Cardiac muscle cell (in vitro differentiated cells and primary cell): ENCODE measurements around the gene TUBD1. TPM values are rescaled to one million over a fixed set of nuclear protein-coding genes. Genes with fewer than 3 reads are reported as not detected.

Source experiments
- DNase-seq, 2 donors: peaks; one replicate each; pipeline versions ENCODE4 v3.0.0 to v3.0.0-alpha.2; 2010 to 2017; ENCODE audit warnings: low read depth in 1 of 2, low spot score in 1 of 2
- H3K27ac ChIP-seq: fragments of 200-600 bp; sonication (generic); 2 replicates; pipeline ENCODE4 v1.5.1; 2016
- H3K27me3 ChIP-seq: fragments of 200-600 bp; sonication (generic); 2 replicates; pipeline ENCODE4 v1.6.0; 2016; ENCODE audit warnings: control low read depth
- H3K36me3 ChIP-seq: fragments of 200-600 bp; sonication (generic); 2 replicates; pipeline ENCODE4 v1.5.1; 2016; ENCODE audit warnings: control low read depth
- H3K4me1 ChIP-seq: fragments of 200-600 bp; sonication (generic); 2 replicates; pipeline ENCODE4 v1.8.1; 2017; ENCODE audit warnings: low read depth, mild to moderate bottlenecking, mixed run types
- H3K4me3 ChIP-seq: fragments of 200-600 bp; sonication (generic); 2 replicates; pipeline ENCODE4 v1.5.1; 2016; ENCODE audit warnings: mild to moderate bottlenecking
- H3K9me3 ChIP-seq: fragments of 200-600 bp; sonication (generic); 2 replicates; pipeline ENCODE4 v1.5.1; 2017; ENCODE audit warnings: low read depth, mild to moderate bottlenecking, control low read depth
- polyA plus RNA-seq: library from polyadenylated mRNA; unstranded; fragments of >200 nt; fragmentation: Nextera tagmentation; extraction: Ambion mirVana; gene quantifications from 2 replicates; pipeline ENCODE4 v1.2.1, GENCODE V29; 2016
- total RNA-seq: library from RNA; depleted of rRNA; stranded (reverse); fragments of >200 nt; gene quantifications from 2 replicates; pipeline ENCODE4 v1.2.3, GENCODE V29; 2016
- TF ChIP-seq, protein P1 (sequence below): IDR thresholded peaks from 2 replicates; pipeline ENCODE4 v1.5.1; 2012; ENCODE audit warnings: low read depth, mild to moderate bottlenecking, low read length

The TUBD1 gene
- total and polyA plus RNA-seq, 2 experiments from 2014 or later: 10.9 to 17.5 TPM

- H3K4me1 ChIP-seq: no peaks in the 10 kb centered on the region
- DNase-seq: no peak
- no peaks in the 10 kb centered on the region for H3K9me3 ChIP-seq
- no peaks in the 10 kb centered on the region for H3K27me3 ChIP-seq
- peaks cover 13% of the 10 kb centered on the region for H3K36me3 ChIP-seq
- H3K27ac ChIP-seq: no peak overlapping the region
- TF ChIP-seq, protein P1, sequence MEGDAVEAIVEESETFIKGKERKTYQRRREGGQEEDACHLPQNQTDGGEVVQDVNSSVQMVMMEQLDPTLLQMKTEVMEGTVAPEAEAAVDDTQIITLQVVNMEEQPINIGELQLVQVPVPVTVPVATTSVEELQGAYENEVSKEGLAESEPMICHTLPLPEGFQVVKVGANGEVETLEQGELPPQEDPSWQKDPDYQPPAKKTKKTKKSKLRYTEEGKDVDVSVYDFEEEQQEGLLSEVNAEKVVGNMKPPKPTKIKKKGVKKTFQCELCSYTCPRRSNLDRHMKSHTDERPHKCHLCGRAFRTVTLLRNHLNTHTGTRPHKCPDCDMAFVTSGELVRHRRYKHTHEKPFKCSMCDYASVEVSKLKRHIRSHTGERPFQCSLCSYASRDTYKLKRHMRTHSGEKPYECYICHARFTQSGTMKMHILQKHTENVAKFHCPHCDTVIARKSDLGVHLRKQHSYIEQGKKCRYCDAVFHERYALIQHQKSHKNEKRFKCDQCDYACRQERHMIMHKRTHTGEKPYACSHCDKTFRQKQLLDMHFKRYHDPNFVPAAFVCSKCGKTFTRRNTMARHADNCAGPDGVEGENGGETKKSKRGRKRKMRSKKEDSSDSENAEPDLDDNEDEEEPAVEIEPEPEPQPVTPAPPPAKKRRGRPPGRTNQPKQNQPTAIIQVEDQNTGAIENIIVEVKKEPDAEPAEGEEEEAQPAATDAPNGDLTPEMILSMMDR: no peak
- H3K4me3 ChIP-seq: no peak overlapping the region
These were observed 22.3 kb downstream of the TUBD1 start for GRCh38 chr17:59870482-59870881.

DNA sequence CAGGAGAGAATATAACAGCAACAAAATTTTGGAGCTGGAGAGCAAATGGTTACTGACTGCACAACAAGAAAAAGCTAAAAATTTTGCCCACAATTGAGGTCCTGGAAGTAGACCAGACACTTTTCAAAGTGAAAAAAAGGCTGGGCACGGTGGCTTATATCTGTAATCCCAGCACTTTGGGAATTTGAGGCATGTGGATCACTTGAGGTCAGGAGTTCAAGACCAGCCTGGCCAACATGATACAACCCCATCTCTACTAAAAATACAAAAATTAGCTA, 22.9 kb downstream of the TUBD1 start:
- Histone ChIP-seq H3K27ac (no peak overlapping the region), H3K4me3 (no peak overlapping the region), H3K4me1 (no peaks in the 10 kb centered on the region), H3K36me3 (peaks cover 13% of the 10 kb centered on the region), H3K27me3 (no peaks in the 10 kb centered on the region), H3K9me3 (no peaks in the 10 kb centered on the region)
- DNase-seq: no peak
- TF ChIP-seq, protein P1: no peak

DNA sequence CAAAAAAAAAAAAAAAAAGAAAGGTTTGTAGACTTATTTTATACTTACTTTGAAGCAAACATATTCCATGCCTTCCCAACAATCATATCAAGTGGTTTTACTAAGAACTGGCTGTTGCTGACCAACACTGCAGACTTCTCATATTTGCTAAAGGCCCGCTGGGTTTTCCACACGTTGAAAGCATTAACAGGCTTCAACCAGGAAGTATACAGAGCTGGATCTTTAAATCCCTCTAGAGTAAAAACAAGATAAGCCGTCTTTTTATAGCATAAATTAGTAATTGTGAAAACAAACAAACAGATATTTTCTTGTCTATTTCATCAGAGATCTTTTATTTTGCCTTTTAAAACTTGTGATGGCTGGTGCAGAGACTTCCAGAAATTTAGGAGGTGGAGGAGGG, 29.1 kb downstream of the TUBD1 start:
- H3K27ac ChIP-seq: no peak overlapping the region
- peaks cover 9% of the 10 kb centered on the region for H3K36me3 ChIP-seq
- no peak overlapping the region for H3K4me3 ChIP-seq
- DNase-seq: no peak
- TF ChIP-seq, protein P1: no peak
- H3K27me3 ChIP-seq: no peaks in the 10 kb centered on the region
- no peaks in the 10 kb centered on the region for H3K9me3 ChIP-seq
- H3K4me1 ChIP-seq: no peaks in the 10 kb centered on the region

DNA sequence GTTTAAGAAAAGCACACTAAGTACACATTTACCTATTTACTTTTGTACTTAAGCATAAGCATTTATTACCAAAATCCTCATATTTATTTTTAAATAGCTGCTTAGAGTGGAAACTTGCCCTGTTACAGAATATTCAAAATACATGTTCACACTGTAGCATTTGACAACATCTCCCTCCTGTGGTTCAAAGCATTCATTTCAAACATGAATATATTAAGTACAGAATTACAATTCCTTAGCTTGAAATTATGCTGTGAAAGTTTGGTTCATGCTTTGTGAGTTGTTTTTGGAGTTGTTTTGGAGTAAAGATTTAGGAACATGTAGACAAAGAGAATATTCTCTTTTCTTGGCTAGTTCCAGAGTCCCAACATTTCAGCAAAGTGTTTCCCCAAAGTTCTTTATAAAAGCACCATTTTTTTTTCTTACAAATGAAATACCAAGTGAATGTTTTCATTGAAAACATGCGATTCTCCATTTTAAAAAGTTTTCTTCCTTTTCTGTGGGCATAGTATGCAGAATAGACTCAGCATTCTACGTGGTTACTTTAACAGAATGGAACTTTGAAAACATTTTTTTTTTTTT, 33.2 kb downstream of the TUBD1 start:
- peak in 1 of 2 donors; percentile 80 for DNase-seq
- no peak overlapping the region for H3K4me3 ChIP-seq
- H3K9me3 ChIP-seq: no peaks in the 10 kb centered on the region
- no peak overlapping the region for H3K27ac ChIP-seq
- TF ChIP-seq, protein P1: peak; percentile 58
- H3K4me1 ChIP-seq: no peaks in the 10 kb centered on the region
- H3K36me3 ChIP-seq: peaks cover 9% of the 10 kb centered on the region
- H3K27me3 ChIP-seq: no peaks in the 10 kb centered on the region

DNA sequence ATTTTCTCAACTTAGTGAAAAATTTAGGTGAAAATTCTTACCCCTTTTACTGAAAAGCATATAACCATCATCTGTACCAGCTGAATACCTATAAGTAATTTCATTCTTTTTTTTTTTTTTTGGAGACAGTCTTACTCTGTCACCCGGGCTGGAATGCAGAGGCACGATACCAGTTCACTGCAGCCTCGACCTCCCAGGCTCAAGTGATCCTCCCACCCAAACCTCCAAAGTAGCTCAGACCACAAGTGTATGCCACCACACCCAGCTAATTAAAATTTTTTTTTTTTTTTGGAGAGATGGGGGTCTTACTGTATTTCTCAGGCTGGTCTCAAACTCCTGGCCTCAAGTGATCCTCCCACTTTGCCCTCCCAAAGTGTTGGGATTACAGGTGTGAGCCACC, 33.8 kb downstream of the TUBD1 start:
- Histone ChIP-seq H3K27me3 (no peaks in the 10 kb centered on the region), H3K4me1 (no peaks in the 10 kb centered on the region), H3K27ac (no peak overlapping the region), H3K36me3 (peaks cover 9% of the 10 kb centered on the region), H3K4me3 (no peak overlapping the region), H3K9me3 (no peaks in the 10 kb centered on the region)
- no peak for DNase-seq
- TF ChIP-seq, protein P1: no peak
